Epithelial cell of prostate (primary cell): Measurements from ENCODE around the gene NECTIN2.
"Not testable (repeated sequence)": the region's sequence is repeated elsewhere in the genome, so short reads cannot be mapped to it uniquely, and the experiment has no call there.

Experiments
- DNase-seq: peaks from one replicate; pipeline ENCODE4 v3.0.0-alpha.2; 2011; ENCODE audit warnings: low read depth, low spot score
- H3K27ac ChIP-seq: fragments of 450-650 bp; 2 replicates; pipeline ENCODE4 v1.5.1; 2017; ENCODE audit warnings: mild to moderate bottlenecking

The NECTIN2 gene

DNA sequence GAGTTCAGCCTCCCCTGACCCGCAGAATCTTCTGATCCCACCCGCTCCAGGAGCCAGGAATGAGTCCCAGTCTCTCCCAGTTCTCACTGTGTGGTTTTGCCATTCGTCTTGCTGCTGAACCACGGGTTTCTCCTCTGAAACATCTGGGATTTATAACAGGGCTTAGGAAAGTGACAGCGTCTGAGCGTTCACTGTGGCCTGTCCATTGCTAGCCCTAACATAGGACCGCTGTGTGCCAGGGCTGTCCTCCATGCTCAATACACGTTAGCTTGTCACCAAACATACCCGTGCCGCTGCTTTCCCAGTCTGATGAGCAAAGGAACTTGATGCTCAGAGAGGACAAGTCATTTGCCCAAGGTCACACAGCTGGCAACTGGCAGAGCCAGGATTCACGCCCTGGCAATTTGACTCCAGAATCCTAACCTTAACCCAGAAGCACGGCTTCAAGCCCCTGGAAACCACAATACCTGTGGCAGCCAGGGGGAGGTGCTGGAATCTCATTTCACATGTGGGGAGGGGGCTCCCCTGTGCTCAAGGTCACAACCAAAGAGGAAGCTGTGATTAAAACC, 58.4 kb downstream of the NECTIN2 start:
- no peak overlapping the region for H3K27ac ChIP-seq
- no peak for DNase-seq

DNA sequence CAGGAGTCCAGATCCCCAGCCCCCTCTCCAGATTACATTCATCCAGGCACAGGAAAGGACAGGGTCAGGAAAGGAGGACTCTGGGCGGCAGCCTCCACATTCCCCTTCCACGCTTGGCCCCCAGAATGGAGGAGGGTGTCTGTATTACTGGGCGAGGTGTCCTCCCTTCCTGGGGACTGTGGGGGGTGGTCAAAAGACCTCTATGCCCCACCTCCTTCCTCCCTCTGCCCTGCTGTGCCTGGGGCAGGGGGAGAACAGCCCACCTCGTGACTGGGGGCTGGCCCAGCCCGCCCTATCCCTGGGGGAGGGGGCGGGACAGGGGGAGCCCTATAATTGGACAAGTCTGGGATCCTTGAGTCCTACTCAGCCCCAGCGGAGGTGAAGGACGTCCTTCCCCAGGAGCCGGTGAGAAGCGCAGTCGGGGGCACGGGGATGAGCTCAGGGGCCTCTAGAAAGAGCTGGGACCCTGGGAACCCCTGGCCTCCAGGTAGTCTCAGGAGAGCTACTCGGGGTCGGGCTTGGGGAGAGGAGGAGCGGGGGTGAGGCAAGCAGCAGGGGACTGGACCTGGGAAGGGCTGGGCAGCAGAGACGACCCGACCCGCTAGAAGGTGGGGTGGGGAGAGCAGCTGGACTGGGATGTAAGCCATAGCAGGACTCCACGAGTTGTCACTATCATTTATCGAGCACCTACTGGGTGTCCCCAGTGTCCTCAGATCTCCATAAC, 59.5 kb downstream of the NECTIN2 start, which contains the start of gene APOE:
TSS of gene APOE (plus strand) at position 360 of the 724 bp plus-strand sequence. CDS start 829 bp downstream, outside the sequence.
- H3K27ac ChIP-seq, result no peak within 1 kb of the TSS
- DNase-seq, result no peak

DNA sequence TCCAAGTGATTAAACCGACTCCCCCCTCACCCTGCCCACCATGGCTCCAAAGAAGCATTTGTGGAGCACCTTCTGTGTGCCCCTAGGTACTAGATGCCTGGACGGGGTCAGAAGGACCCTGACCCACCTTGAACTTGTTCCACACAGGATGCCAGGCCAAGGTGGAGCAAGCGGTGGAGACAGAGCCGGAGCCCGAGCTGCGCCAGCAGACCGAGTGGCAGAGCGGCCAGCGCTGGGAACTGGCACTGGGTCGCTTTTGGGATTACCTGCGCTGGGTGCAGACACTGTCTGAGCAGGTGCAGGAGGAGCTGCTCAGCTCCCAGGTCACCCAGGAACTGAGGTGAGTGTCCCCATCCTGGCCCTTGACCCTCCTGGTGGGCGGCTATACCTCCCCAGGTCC, 61.5 kb downstream of the NECTIN2 start:
- H3K27ac ChIP-seq, result no peak overlapping the region
- no peak for DNase-seq

DNA sequence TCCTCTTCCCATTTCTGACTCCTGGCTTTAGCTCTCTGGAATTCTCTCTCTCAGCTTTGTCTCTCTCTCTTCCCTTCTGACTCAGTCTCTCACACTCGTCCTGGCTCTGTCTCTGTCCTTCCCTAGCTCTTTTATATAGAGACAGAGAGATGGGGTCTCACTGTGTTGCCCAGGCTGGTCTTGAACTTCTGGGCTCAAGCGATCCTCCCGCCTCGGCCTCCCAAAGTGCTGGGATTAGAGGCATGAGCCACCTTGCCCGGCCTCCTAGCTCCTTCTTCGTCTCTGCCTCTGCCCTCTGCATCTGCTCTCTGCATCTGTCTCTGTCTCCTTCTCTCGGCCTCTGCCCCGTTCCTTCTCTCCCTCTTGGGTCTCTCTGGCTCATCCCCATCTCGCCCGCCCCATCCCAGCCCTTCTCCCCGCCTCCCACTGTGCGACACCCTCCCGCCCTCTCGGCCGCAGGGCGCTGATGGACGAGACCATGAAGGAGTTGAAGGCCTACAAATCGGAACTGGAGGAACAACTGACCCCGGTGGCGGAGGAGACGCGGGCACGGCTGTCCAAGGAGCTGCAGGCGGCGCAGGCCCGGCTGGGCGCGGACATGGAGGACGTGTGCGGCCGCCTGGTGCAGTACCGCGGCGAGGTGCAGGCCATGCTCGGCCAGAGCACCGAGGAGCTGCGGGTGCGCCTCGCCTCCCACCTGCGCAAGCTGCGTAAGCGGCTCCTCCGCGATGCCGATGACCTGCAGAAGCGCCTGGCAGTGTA, 62.2 kb downstream of the NECTIN2 start:
- DNase-seq, result no peak
- no peak overlapping the region for H3K27ac ChIP-seq

DNA sequence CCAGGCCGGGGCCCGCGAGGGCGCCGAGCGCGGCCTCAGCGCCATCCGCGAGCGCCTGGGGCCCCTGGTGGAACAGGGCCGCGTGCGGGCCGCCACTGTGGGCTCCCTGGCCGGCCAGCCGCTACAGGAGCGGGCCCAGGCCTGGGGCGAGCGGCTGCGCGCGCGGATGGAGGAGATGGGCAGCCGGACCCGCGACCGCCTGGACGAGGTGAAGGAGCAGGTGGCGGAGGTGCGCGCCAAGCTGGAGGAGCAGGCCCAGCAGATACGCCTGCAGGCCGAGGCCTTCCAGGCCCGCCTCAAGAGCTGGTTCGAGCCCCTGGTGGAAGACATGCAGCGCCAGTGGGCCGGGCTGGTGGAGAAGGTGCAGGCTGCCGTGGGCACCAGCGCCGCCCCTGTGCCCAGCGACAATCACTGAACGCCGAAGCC, 62.8 kb downstream of the NECTIN2 start:
- no peak for DNase-seq
- H3K27ac ChIP-seq, result no peak overlapping the region

DNA sequence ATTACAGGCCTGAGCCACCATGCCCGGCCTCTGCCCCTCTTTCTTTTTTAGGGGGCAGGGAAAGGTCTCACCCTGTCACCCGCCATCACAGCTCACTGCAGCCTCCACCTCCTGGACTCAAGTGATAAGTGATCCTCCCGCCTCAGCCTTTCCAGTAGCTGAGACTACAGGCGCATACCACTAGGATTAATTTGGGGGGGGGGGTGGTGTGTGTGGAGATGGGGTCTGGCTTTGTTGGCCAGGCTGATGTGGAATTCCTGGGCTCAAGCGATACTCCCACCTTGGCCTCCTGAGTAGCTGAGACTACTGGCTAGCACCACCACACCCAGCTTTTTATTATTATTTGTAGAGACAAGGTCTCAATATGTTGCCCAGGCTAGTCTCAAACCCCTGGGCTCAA, 63.7 kb downstream of the NECTIN2 start:
- DNase-seq, result no peak
- no peak overlapping the region for H3K27ac ChIP-seq

DNA sequence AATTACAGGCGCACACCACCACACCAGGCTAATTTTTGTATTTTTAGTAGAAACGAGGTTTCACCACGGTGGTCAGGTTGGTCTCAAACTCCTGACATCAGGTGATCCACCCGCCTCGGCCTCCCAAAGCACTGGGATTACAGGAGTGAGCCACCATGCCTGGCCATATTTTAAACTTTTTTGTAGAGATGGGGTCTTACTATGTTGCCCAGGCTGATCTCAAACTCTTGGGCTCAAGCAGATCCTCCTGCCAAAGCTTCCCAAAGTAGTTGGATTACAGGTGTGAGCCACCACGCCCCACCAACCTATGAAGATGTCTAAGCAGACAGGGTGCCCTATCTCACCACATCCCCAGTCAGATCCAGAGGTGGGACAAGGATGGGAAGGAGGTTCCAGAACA, 65.8 kb downstream of the NECTIN2 start:
- DNase-seq, H3K27ac ChIP-seq: not testable (repeated sequence)

DNA sequence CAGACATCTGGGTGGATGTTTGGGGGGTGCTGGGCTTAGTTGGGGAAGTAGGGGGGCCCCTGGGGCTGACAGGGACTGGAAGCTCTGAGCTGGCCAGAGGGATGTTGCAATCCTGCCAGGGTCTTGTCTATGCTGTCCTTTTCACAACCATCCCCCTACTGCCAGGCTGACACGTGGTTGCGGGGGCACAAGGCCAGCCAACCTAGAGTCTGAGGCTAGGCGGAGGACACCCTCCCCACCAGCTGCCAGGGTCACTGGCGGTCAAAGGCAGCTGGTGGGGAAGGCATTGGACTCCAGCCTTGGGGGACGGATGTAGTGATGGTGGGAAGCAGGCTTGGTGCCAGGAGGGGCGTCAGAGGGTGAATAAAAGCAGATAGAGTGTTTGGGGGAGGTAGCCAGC, 66.8 kb downstream of the NECTIN2 start:
- no peak for DNase-seq
- H3K27ac ChIP-seq, result no peak overlapping the region

DNA sequence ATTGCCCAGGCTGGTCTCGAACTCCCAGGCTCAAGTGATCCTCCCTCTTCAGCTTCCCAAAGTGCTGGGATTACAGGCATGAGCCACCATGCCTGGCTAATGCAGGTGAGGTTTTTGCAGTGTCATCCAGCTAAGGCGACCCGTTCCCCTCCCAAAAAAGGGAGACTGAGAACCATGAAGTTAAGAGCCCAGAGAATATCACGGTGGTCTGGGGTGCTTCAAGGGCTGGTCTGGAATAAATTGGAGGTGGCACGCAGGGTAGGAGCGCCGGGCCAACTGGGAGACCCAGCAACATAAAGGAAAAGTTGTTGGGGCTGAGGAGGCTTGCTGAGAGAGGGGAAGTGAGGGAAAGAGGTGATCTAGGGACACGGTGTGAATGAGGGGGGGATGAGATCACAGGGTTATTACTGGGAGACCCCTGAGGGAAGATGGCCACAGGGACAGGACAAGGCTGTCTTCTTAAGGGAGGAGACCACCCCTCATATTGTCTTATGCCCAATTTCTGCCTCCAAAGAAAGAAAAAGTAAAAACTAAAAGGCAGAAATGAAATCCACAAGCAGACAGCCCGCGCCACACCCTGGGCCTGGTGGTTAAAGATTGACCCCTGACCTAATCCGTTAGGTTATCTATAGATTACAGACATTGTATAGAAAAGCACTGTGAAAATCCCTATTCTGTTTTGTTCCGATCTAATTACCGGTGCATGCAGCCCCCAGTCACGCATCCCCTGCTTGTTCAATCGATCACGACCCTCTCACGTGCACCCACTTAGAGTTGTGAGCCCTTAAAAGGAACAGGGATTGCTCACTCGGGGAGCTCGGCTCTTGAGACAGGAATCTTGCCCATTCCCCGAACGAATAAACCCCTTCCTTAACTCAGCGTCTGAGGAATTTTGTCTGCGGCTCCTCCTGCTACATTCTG, 67.7 kb downstream of the NECTIN2 start:
- not testable (repeated sequence) for DNase-seq, H3K27ac ChIP-seq

DNA sequence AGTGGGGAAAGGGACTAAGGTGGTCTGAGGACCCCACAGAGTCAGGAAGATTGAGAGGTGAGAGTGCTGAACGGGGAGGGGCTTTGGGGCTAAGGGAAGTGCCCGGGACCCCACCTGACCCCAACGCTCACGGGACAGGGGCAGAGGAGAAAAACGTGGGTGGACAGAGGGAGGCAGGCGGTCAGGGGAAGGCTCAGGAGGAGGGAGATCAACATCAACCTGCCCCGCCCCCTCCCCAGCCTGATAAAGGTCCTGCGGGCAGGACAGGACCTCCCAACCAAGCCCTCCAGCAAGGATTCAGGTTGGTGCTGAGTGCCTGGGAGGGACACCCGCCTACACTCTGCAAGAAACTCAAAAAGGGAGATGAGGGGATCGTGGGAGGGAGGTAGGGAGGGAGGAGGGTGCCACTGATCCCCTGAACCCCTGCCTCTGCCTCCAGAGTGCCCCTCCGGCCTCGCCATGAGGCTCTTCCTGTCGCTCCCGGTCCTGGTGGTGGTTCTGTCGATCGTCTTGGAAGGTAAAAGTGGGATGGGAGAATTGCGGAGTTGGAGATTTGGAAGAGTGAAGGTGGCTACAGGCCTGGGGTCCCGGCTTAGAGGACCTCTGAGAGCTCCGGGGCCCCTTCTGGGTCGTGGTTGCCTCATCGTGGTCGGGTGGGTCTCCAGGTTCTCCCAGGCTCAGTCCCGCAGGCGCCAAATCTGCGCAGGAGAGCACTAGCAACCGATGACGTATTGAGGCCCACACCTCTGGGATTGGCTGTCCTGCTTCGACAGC, 68.5 kb downstream of the NECTIN2 start, which contains the start of gene APOC1:
TSS of gene APOC1 (plus strand) at position 176 of the 774 bp plus-strand sequence. CDS start at position 460, 284 bp downstream.
- DNase-seq, H3K27ac ChIP-seq: not testable (repeated sequence)

DNA sequence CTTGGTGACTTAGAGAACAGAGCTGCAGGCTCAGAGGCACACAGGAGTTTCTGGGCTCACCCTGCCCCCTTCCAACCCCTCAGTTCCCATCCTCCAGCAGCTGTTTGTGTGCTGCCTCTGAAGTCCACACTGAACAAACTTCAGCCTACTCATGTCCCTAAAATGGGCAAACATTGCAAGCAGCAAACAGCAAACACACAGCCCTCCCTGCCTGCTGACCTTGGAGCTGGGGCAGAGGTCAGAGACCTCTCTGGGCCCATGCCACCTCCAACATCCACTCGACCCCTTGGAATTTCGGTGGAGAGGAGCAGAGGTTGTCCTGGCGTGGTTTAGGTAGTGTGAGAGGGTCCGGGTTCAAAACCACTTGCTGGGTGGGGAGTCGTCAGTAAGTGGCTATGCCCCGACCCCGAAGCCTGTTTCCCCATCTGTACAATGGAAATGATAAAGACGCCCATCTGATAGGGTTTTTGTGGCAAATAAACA, 78.2 kb downstream of the NECTIN2 start:
- DNase-seq, result no peak
- no peak overlapping the region for H3K27ac ChIP-seq

DNA sequence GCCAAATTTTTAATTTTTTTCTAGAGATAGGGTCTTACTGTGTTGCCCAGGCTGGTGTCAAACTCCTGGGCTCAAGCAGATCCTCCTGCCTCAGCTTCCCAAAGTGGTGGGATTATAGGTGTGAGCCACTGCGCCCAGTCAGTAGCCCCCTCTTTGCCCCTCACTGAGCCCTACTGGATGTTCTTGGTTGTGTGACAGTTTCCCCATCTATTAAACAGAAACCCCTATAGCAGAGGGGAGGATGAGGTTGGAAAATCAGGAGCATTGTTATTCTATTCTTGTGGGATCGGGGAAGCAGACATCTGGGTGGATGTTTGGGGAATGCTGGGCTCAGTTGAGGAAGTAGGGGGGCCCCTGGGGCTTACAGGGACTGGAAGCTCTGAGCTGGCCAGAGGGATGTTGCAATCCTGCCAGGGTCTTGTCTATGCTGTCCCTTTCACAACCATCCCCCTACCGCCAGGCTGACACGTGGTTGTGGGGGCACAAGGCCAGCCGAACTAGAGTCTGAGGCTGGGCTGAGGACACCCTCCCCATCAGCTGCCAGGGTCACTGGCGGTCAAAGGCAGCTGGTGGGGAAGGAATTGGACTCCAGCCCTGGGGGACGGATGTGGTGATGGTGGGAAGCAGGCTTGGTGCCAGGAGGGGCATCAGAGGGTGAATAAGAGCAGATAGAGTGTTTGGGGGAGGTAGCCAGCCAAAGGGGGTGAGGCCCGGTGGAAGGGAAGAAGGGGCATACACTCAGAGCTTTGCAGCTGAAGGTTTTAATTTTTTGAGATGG, 79.2 kb downstream of the NECTIN2 start:
- no peak for DNase-seq
- H3K27ac ChIP-seq, result no peak overlapping the region

DNA sequence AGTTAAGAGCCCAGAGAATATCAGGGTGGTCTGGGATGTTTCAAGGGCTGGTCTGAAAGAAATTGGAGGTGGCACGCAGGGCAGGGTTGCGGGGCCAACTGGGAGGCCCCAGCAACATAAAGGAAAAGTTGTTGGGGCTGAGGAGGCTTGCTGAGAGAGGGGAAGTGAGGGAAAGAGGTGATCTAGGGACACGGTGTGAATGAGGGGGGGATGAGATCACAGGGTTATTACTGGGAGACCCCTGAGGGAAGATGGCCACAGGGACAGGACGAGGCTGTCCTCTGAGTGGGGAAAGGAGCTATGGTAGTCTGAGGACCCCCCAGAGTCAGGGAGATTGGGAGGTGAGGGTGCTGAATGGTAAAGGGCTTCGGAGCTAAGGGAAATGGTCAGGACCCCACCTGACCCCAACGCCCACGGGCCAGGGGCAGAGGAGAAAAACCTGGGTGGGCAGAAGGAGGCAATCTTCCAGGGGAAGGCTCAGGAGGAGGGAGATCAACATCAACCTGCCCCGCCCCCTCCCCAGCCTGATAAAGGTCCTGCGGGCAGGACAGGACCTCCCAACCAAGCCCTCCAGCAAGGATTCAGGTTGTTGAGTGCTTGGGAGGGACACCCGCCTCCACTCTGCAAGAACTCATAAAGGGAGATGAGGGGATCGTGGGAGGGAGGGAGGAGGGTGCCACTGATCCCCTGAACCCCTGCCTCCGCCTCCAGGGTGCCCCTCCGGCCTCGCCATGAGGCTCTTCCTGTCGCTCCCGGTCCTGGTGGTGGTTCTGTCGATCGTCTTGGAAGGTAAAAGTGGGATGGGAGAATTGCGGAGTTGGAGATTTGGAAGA, 80.4 kb downstream of the NECTIN2 start:
- DNase-seq, H3K27ac ChIP-seq: not testable (repeated sequence)

DNA sequence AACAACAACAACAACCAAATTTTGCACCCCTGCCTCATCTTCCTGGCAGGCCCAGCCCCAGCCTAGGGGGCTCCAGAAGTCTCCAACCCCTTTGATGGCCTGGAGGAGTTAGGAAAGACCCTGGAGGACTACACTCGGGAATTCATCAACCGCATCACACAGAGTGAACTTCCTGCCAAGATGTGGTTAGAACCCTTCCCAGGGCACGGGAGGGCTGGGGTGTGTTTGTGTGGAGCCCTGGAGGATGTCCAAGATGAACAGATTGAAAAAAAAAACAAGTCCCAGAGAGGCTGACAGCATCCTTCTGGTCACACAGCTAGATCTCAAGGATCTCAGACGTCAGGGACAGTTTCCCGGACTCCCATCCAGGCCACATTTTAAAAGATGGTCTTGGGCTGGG, 81.6 kb downstream of the NECTIN2 start:
- DNase-seq, result no peak
- H3K27ac ChIP-seq, result no peak overlapping the region

DNA sequence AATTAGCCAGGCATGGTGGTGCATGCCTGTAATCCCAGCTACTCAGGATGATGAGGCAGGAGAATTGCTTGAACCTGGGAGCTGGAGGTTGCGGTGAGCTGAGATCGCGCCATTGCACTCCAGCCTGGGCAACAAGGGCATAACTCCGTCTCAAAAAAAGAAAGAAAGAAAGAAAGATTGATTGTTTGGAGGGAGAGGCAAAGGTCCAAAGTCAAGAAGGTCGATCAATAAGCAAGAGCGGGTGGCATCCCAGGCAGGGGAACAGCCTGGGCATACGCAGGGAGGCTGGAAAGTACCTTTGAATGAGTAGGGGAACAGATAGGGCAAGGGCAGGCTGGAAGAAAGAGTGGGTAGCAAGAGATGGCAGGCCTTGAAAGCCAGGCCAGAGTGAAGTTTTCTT, 84.0 kb downstream of the NECTIN2 start:
- DNase-seq, result no peak
- no peak overlapping the region for H3K27ac ChIP-seq

DNA sequence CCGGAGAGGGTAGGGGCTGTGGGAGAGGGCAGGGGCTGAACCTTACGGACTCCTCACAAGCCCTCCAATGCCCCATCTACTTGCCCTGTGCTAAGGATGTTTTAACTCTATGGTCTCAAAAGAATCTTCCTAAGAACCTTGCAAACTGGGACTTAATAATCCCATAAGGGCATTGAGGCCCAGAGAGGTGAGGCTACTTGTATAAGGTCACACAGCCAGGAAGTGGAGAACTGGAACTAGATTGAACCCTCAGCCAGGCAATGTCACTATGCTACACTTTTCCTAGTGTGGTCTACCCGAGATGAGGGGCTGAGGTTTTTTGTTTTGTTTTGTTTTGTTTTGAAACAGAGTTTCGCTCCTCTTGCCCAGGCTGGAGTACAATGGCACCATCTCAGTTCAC, 85.4 kb downstream of the NECTIN2 start:
- no peak for DNase-seq
- no peak overlapping the region for H3K27ac ChIP-seq
